ENCODE measurements around the gene PBX3. TPM values are rescaled to one million over a fixed set of nuclear protein-coding genes. Genes with fewer than 3 reads are reported as not detected.

The PBX3 gene
- polyA plus RNA-seq, 1 donor, result 20.3 TPM

DNA sequence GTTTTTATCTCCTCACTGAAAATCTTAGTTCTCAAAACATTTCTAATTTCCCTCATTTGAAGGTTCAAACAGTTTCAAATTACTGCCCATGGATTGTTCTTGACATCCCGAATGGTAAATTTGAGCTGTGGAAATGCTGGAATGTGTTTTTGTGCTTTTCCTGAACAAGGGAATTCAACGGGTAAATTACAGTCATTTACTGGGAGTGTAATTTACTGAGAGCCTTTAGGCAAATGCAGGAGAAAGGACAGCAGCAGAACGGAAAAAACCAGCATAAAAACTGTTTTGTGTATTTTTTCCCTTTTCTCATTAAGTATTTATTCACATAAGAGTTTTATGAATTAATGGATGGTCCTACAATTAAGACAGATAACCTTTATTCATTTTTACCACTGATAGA is 139.2 kb downstream of the PBX3 start:
- Histone ChIP-seq H3K27me3 (ENCODE audit: control insufficient read depth, insufficient read depth, low read length) (peaks cover 10% of the 10 kb centered on the region), H3K9me3 (ENCODE audit: control insufficient read depth, low read depth, low read length) (no peaks in the 10 kb centered on the region), H3K4me3 (ENCODE audit: low read length) (no peak overlapping the region), H3K36me3 (ENCODE audit: control insufficient read depth, insufficient read depth, low read length) (no peaks in the 10 kb centered on the region), H3K27ac (ENCODE audit: low read length) (no peak overlapping the region), H3K4me1 (ENCODE audit: control insufficient read depth, insufficient read depth, low read length) (no peaks in the 10 kb centered on the region)
- DNase-seq, result no peak
- WGBS (ENCODE audit: insufficient coverage, low lambda C conversion rate), result 83% methylated on average over 1 of the region's 3 CpGs

DNA sequence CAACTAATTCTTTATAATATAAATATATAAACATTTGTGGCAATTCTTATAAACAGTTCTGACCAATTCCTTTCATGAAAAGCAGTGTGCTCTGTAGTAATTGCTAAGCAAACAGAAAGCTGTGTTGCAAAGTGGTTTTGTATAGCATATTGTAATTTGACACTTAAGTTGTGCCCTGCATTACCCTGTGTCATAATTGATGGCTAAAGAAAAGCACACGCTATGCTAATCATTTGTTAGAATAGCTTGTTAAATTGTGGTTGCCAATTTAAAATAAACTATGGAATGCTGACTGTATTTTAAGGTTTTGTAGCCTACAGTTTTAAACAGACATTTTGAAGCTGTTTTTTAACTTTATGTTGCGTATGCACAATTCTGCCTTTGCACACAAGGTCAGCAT is 140.0 kb downstream of the PBX3 start:
- Histone ChIP-seq H3K27me3 (ENCODE audit: control insufficient read depth, insufficient read depth, low read length) (peaks cover 10% of the 10 kb centered on the region), H3K4me1 (ENCODE audit: control insufficient read depth, insufficient read depth, low read length) (no peaks in the 10 kb centered on the region), H3K9me3 (ENCODE audit: control insufficient read depth, low read depth, low read length) (no peaks in the 10 kb centered on the region), H3K36me3 (ENCODE audit: control insufficient read depth, insufficient read depth, low read length) (no peaks in the 10 kb centered on the region), H3K27ac (ENCODE audit: low read length) (no peak overlapping the region), H3K4me3 (ENCODE audit: low read length) (no peak overlapping the region)
- DNase-seq, result no peak
- 60% methylated on average over 1 of the region's 2 CpGs for WGBS (ENCODE audit: insufficient coverage, low lambda C conversion rate)

DNA sequence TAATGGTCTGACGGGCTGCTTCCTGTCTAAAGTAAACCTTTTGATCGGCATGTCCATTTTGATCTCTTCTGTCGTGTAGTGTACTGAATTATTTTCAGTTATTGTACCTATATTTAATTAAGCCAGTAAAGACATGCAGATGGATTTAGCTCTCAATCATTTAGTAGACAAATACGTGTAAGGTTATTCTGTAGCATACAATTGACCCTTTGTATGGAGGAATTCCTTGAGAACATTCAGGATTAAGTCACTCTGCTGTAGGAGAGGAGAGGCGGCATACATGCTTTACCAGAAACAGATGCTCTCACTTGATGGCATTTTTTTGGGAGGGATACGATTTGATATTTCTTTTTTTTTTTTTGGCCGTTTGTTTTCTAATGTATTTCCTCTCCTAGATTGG is 141.0 kb downstream of the PBX3 start:
- Histone ChIP-seq H3K36me3 (ENCODE audit: control insufficient read depth, insufficient read depth, low read length) (no peaks in the 10 kb centered on the region), H3K4me3 (ENCODE audit: low read length) (no peak overlapping the region), H3K4me1 (ENCODE audit: control insufficient read depth, insufficient read depth, low read length) (no peaks in the 10 kb centered on the region), H3K9me3 (ENCODE audit: control insufficient read depth, low read depth, low read length) (no peaks in the 10 kb centered on the region), H3K27ac (ENCODE audit: low read length) (no peak overlapping the region), H3K27me3 (ENCODE audit: control insufficient read depth, insufficient read depth, low read length) (peaks cover 10% of the 10 kb centered on the region)
- no peak for DNase-seq
- WGBS (ENCODE audit: insufficient coverage, low lambda C conversion rate), result 89% methylated on average over 3 of the region's 7 CpGs

DNA sequence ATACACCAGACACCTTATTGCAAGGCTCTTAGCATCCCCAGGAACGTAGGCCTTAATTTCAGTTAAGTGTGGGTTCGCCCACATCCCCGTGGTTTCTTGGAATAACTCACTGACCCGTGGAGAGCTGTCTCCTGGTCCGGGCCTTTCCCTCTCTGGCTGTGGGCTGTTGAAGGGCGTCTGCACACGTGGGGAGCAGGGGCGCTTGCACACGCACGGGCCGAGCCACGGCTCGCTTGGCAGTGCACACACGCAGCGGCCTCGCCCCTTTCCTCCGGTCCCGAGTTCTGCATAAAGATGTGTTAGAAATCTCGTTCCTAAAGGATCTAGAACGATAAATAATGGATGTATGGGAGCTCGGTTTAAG is 141.9 kb downstream of the PBX3 start:
- peak overlapping the region; percentile 36 for H3K27ac ChIP-seq (ENCODE audit: low read length)

GRCh38 chr9:125889476-125890419 is 142.6 kb downstream of the PBX3 start:
- Histone ChIP-seq H3K27me3 (ENCODE audit: control insufficient read depth, insufficient read depth, low read length) (peaks cover 10% of the 10 kb centered on the region), H3K4me1 (ENCODE audit: control insufficient read depth, insufficient read depth, low read length) (no peaks in the 10 kb centered on the region), H3K27ac (ENCODE audit: low read length) (peak overlapping the region; percentile 36), H3K9me3 (ENCODE audit: control insufficient read depth, low read depth, low read length) (no peaks in the 10 kb centered on the region), H3K4me3 (ENCODE audit: low read length) (peak overlapping the region; percentile 42), H3K36me3 (ENCODE audit: control insufficient read depth, insufficient read depth, low read length) (no peaks in the 10 kb centered on the region)
- peak; percentile 5 to 65 for DNase-seq
- no CpG with 5 or more reads among the region's 71 CpGs for WGBS (ENCODE audit: insufficient coverage, low lambda C conversion rate)

More for the DNA sequence above, 141.9 kb downstream of the PBX3 start:
- H3K4me1 ChIP-seq (ENCODE audit: control insufficient read depth, insufficient read depth, low read length), result no peaks in the 10 kb centered on the region
- H3K36me3 ChIP-seq (ENCODE audit: control insufficient read depth, insufficient read depth, low read length), result no peaks in the 10 kb centered on the region
- no peaks in the 10 kb centered on the region for H3K9me3 ChIP-seq (ENCODE audit: control insufficient read depth, low read depth, low read length)
- H3K27me3 ChIP-seq (ENCODE audit: control insufficient read depth, insufficient read depth, low read length), result peaks cover 10% of the 10 kb centered on the region
- DNase-seq, result no peak
- WGBS (ENCODE audit: insufficient coverage, low lambda C conversion rate), result no CpG with 5 or more reads among the region's 21 CpGs
- H3K4me3 ChIP-seq (ENCODE audit: low read length), result peak overlapping the region; percentile 36

- no peak overlapping the region for H3K4me3 ChIP-seq (ENCODE audit: low read length)
- no peaks in the 10 kb centered on the region for H3K4me1 ChIP-seq (ENCODE audit: control insufficient read depth, insufficient read depth, low read length)
- no peaks in the 10 kb centered on the region for H3K9me3 ChIP-seq (ENCODE audit: control insufficient read depth, low read depth, low read length)
- no peak for DNase-seq
- H3K27me3 ChIP-seq (ENCODE audit: control insufficient read depth, insufficient read depth, low read length), result peaks cover 10% of the 10 kb centered on the region
- H3K27ac ChIP-seq (ENCODE audit: low read length), result no peak overlapping the region
- H3K36me3 ChIP-seq (ENCODE audit: control insufficient read depth, insufficient read depth, low read length), result no peaks in the 10 kb centered on the region
- no CpG with 5 or more reads among the region's 1 CpG for WGBS (ENCODE audit: insufficient coverage, low lambda C conversion rate)
Measured at GRCh38 chr9:125890826-125891225, 143.7 kb downstream of the PBX3 start.

DNA sequence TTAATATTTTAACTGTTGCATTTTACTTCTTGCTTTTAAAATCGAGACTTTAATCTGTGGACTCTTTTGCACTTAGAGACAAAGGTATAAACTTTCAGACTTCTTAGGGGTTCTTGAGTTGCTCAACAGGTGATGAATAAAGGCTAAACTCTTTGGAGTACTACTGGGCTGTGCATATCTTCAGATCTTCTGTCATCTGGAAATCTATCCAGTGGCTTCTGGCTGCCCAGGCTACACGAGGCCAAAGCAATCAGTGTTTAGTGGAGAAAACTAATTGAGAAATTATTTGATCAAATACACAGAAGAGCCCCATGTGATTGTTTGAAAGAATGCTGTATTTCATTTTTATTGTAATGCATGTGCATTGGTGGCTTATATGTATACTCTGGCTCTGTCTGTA is 146.1 kb downstream of the PBX3 start:
- Histone ChIP-seq H3K36me3 (ENCODE audit: control insufficient read depth, insufficient read depth, low read length) (no peaks in the 10 kb centered on the region), H3K4me1 (ENCODE audit: control insufficient read depth, insufficient read depth, low read length) (no peaks in the 10 kb centered on the region), H3K27ac (ENCODE audit: low read length) (no peak overlapping the region), H3K27me3 (ENCODE audit: control insufficient read depth, insufficient read depth, low read length) (peaks cover 10% of the 10 kb centered on the region), H3K9me3 (ENCODE audit: control insufficient read depth, low read depth, low read length) (no peaks in the 10 kb centered on the region), H3K4me3 (ENCODE audit: low read length) (no peak overlapping the region)
- no peak for DNase-seq
- 67% methylated on average over 1 of the region's 2 CpGs for WGBS (ENCODE audit: insufficient coverage, low lambda C conversion rate)

DNA sequence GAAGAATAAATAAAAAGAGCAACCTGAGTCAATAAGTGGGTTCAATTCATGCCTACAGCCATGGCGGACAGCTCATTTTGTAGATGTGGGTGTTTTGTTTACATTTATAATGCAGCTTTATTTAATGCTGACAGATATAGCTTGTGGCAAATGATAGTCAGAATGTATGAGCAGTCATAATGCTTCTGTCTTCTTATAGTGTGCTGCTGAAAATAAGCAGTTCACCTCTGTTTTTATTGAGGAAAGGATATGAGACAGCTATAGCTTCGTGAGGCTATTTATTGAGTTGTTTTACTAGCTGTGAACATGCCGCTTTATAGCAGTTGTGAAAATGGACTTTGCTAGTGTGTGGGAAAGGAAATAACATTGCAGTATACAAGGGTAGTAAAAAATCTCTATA is 147.4 kb downstream of the PBX3 start:
- H3K4me3 ChIP-seq (ENCODE audit: low read length), result no peak overlapping the region
- no peaks in the 10 kb centered on the region for H3K4me1 ChIP-seq (ENCODE audit: control insufficient read depth, insufficient read depth, low read length)
- H3K27me3 ChIP-seq (ENCODE audit: control insufficient read depth, insufficient read depth, low read length), result peaks cover 4% of the 10 kb centered on the region
- no peaks in the 10 kb centered on the region for H3K36me3 ChIP-seq (ENCODE audit: control insufficient read depth, insufficient read depth, low read length)
- WGBS (ENCODE audit: insufficient coverage, low lambda C conversion rate), result 79% methylated on average over 2 of the region's 3 CpGs
- no peak for DNase-seq
- no peaks in the 10 kb centered on the region for H3K9me3 ChIP-seq (ENCODE audit: control insufficient read depth, low read depth, low read length)
- H3K27ac ChIP-seq (ENCODE audit: low read length), result no peak overlapping the region

DNA sequence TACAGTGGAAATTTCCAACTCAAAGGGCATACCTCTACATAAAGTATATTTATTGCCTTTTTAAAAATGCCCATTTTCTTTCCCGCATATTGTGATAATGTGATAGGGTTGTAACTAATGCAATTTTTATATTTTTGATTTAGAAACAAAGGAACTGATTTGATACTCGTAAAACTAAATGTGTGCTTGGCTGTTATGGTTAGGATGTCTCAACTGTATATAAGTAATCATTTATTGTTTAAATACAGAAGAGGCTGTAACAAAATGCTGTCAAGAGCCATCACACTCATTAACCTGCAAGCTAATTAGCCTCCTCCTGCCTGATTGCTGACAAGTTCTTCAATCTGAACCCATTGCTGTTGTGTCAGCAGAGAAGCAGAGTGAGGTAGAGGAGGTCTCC is 149.2 kb downstream of the PBX3 start:
- no peaks in the 10 kb centered on the region for H3K4me1 ChIP-seq (ENCODE audit: control insufficient read depth, insufficient read depth, low read length)
- H3K9me3 ChIP-seq (ENCODE audit: control insufficient read depth, low read depth, low read length), result no peaks in the 10 kb centered on the region
- no peaks in the 10 kb centered on the region for H3K27me3 ChIP-seq (ENCODE audit: control insufficient read depth, insufficient read depth, low read length)
- no peaks in the 10 kb centered on the region for H3K36me3 ChIP-seq (ENCODE audit: control insufficient read depth, insufficient read depth, low read length)
- no peak for DNase-seq
- no peak overlapping the region for H3K27ac ChIP-seq (ENCODE audit: low read length)
- no peak overlapping the region for H3K4me3 ChIP-seq (ENCODE audit: low read length)
- 100% methylated on average over 1 of the region's 2 CpGs for WGBS (ENCODE audit: insufficient coverage, low lambda C conversion rate)

GRCh38 chr9:125896964-125897363 is 149.8 kb downstream of the PBX3 start:
- Histone ChIP-seq H3K27ac (ENCODE audit: low read length) (no peak overlapping the region), H3K4me3 (ENCODE audit: low read length) (no peak overlapping the region), H3K36me3 (ENCODE audit: control insufficient read depth, insufficient read depth, low read length) (no peaks in the 10 kb centered on the region), H3K27me3 (ENCODE audit: control insufficient read depth, insufficient read depth, low read length) (no peaks in the 10 kb centered on the region), H3K4me1 (ENCODE audit: control insufficient read depth, insufficient read depth, low read length) (no peaks in the 10 kb centered on the region), H3K9me3 (ENCODE audit: control insufficient read depth, low read depth, low read length) (no peaks in the 10 kb centered on the region)
- no peak for DNase-seq
- WGBS (ENCODE audit: insufficient coverage, low lambda C conversion rate), result 100% methylated on average over 2 of the region's 2 CpGs

GRCh38 chr9:125897481-125897880 is 150.3 kb downstream of the PBX3 start:
- Histone ChIP-seq H3K4me3 (ENCODE audit: low read length) (no peak overlapping the region), H3K27ac (ENCODE audit: low read length) (no peak overlapping the region), H3K36me3 (ENCODE audit: control insufficient read depth, insufficient read depth, low read length) (no peaks in the 10 kb centered on the region), H3K27me3 (ENCODE audit: control insufficient read depth, insufficient read depth, low read length) (no peaks in the 10 kb centered on the region), H3K9me3 (ENCODE audit: control insufficient read depth, low read depth, low read length) (no peaks in the 10 kb centered on the region), H3K4me1 (ENCODE audit: control insufficient read depth, insufficient read depth, low read length) (no peaks in the 10 kb centered on the region)
- WGBS (ENCODE audit: insufficient coverage, low lambda C conversion rate), result no CpG with 5 or more reads among the region's 2 CpGs
- no peak for DNase-seq

Data from large intestine (tissue), 3 donors.